HEK293 (cell line): Measurements from ENCODE around the gene TMUB1.

Source experiments
- CTCF ChIA-PET: fragments of 350-600 bp; formaldehyde crosslinking; extraction: SDS; loops from one replicate; lab custom pipeline; 2021; ENCODE audit warnings: antibody characterized with exemption; lab: Yijun Ruan, JAX
- POLR2A ChIA-PET: fragments of 300-600 bp; formaldehyde crosslinking; extraction: SDS; loops from one replicate; lab custom pipeline; 2020; ENCODE audit warnings: antibody characterized with exemption, inconsistent platforms; lab: Yijun Ruan, JAX
- H3K27ac ChIP-seq: fragments of 200-500 bp; sonication (Bioruptor generic); 2 replicates; pipeline ENCODE4 v1.5.1; 2014; ENCODE audit warnings: low read depth, low read length, control low read depth, inconsistent platforms; ENCODE audit errors: extremely low read depth
- H3K36me3 ChIP-seq, 2 experiments: fragments of 200-500 bp in 1 of 2; sonication (Bioruptor generic) in 1 of 2; 1 replicate in 1 of 2; 2 replicates in 1 of 2; pipeline ENCODE4 v1.5.1; 2014 to 2017; ENCODE audit warnings: inconsistent platforms in 2 of 2, low read length in 2 of 2; ENCODE audit not compliant: control insufficient read depth in 2 of 2, insufficient read depth in 1 of 2
- H3K4me1 ChIP-seq: fragments of 200-500 bp; sonication (Bioruptor generic); 2 replicates; pipeline ENCODE4 v1.5.1; 2014; ENCODE audit warnings: mild to moderate bottlenecking, low read length, inconsistent platforms; ENCODE audit not compliant: control insufficient read depth, insufficient read depth
- H3K4me3 ChIP-seq: 2 replicates; pipeline ENCODE4 v1.5.1; 2011; ENCODE audit warnings: low read depth, mild to moderate bottlenecking, control low read depth, low read length, moderate library complexity
- H3K9me3 ChIP-seq: fragments of 200-500 bp; sonication (Bioruptor generic); 2 replicates; pipeline ENCODE4 v1.5.1; 2014; ENCODE audit warnings: low read depth, low read length, inconsistent platforms; ENCODE audit not compliant: control insufficient read depth, insufficient read depth
- BCL11A ChIP-seq: fragments of 450-650 bp; formaldehyde crosslinking; IDR thresholded peaks from 2 replicates; pipeline ENCODE4 v1.5.1; 2016; ENCODE audit warnings: low read depth, missing biosample characterization, missing genetic modification characterization
- GLI4 ChIP-seq: fragments of 450-650 bp; formaldehyde crosslinking; IDR thresholded peaks from 2 replicates; pipeline ENCODE4 v1.5.1; 2016; ENCODE audit warnings: missing biosample characterization, missing genetic modification characterization
- GLIS2 ChIP-seq: fragments of 450-650 bp; formaldehyde crosslinking; IDR thresholded peaks from 2 replicates; pipeline ENCODE4 v1.5.1; 2016; ENCODE audit warnings: missing biosample characterization, missing genetic modification characterization
- PRDM6 ChIP-seq: fragments of 450-650 bp; formaldehyde crosslinking; IDR thresholded peaks from 2 replicates; pipeline ENCODE4 v1.5.1; 2017; ENCODE audit warnings: missing biosample characterization, missing genetic modification characterization
- SCRT2 ChIP-seq: fragments of 450-650 bp; formaldehyde crosslinking; IDR thresholded peaks from 2 replicates; pipeline ENCODE4 v1.5.1; 2016; ENCODE audit warnings: missing biosample characterization, missing genetic modification characterization
- ZBTB11 ChIP-seq: fragments of 450-650 bp; formaldehyde crosslinking; conservative IDR thresholded peaks from 2 replicates; pipeline ENCODE4 v1.5.1; 2016; ENCODE audit warnings: low read depth, missing biosample characterization, missing genetic modification characterization
- ZBTB48 ChIP-seq: fragments of 450-650 bp; formaldehyde crosslinking; IDR thresholded peaks from 2 replicates; pipeline ENCODE4 v1.5.1; 2016; ENCODE audit warnings: missing biosample characterization, missing genetic modification characterization
- ZBTB7A ChIP-seq: fragments of 450-650 bp; formaldehyde crosslinking; IDR thresholded peaks from 2 replicates; pipeline ENCODE4 v1.5.1; 2016; ENCODE audit warnings: low read depth, missing biosample characterization, missing genetic modification characterization
- ZEB2 ChIP-seq: fragments of 450-650 bp; formaldehyde crosslinking; IDR thresholded peaks from 2 replicates; pipeline ENCODE4 v1.5.1; 2016; ENCODE audit warnings: missing biosample characterization, missing genetic modification characterization
- ZIC2 ChIP-seq: fragments of 450-650 bp; formaldehyde crosslinking; IDR thresholded peaks from 2 replicates; pipeline ENCODE4 v1.5.1; 2016; ENCODE audit warnings: missing biosample characterization, missing genetic modification characterization
- ZNF350 ChIP-seq: fragments of 450-650 bp; formaldehyde crosslinking; IDR thresholded peaks from 2 replicates; pipeline ENCODE4 v1.5.0; 2017; ENCODE audit warnings: missing biosample characterization, mild to moderate bottlenecking, missing genetic modification characterization
- ZNF37A ChIP-seq: fragments of 450-650 bp; IDR thresholded peaks from 2 replicates; pipeline ENCODE4 v1.5.1; 2018; ENCODE audit warnings: missing biosample characterization, missing genetic modification characterization
- ZNF391 ChIP-seq: fragments of 450-650 bp; formaldehyde crosslinking; IDR thresholded peaks from 2 replicates; pipeline ENCODE4 v1.5.1; 2016; ENCODE audit warnings: low read depth, missing biosample characterization, missing genetic modification characterization, borderline replicate concordance
- ZNF404 ChIP-seq: fragments of 450-650 bp; formaldehyde crosslinking; IDR thresholded peaks from 2 replicates; pipeline ENCODE4 v1.5.1; 2017; ENCODE audit warnings: missing biosample characterization, missing genetic modification characterization
- ZNF621 ChIP-seq: fragments of 450-650 bp; formaldehyde crosslinking; IDR thresholded peaks from 2 replicates; pipeline ENCODE4 v1.5.1; 2017; ENCODE audit warnings: missing biosample characterization, missing genetic modification characterization
- ZNF777 ChIP-seq: fragments of 450-650 bp; formaldehyde crosslinking; IDR thresholded peaks from 2 replicates; pipeline ENCODE4 v1.5.1; 2017; ENCODE audit warnings: missing biosample characterization, missing genetic modification characterization, borderline replicate concordance
- TF ChIP-seq, protein P1 (sequence below): fragments of 450-650 bp; formaldehyde crosslinking; IDR thresholded peaks from 2 replicates; pipeline ENCODE4 v1.5.1; 2016; ENCODE audit warnings: missing biosample characterization, missing genetic modification characterization, borderline replicate concordance
- TF ChIP-seq, protein P2 (sequence below): fragments of 450-650 bp; formaldehyde crosslinking; IDR thresholded peaks from 2 replicates; pipeline ENCODE4 v1.5.1; 2016; ENCODE audit warnings: missing biosample characterization, missing genetic modification characterization

The TMUB1 gene

GRCh38 chr7:151082141-151083070, 887 bp downstream of the TMUB1 start (continued):
- TF ChIP-seq PRDM6 (tag by site-specific recombination): no peak
- TF ChIP-seq ZNF404 (tag by site-specific recombination): no peak
- no peak for TF ChIP-seq ZNF37A (tag by site-specific recombination)
- TF ChIP-seq, protein P1, sequence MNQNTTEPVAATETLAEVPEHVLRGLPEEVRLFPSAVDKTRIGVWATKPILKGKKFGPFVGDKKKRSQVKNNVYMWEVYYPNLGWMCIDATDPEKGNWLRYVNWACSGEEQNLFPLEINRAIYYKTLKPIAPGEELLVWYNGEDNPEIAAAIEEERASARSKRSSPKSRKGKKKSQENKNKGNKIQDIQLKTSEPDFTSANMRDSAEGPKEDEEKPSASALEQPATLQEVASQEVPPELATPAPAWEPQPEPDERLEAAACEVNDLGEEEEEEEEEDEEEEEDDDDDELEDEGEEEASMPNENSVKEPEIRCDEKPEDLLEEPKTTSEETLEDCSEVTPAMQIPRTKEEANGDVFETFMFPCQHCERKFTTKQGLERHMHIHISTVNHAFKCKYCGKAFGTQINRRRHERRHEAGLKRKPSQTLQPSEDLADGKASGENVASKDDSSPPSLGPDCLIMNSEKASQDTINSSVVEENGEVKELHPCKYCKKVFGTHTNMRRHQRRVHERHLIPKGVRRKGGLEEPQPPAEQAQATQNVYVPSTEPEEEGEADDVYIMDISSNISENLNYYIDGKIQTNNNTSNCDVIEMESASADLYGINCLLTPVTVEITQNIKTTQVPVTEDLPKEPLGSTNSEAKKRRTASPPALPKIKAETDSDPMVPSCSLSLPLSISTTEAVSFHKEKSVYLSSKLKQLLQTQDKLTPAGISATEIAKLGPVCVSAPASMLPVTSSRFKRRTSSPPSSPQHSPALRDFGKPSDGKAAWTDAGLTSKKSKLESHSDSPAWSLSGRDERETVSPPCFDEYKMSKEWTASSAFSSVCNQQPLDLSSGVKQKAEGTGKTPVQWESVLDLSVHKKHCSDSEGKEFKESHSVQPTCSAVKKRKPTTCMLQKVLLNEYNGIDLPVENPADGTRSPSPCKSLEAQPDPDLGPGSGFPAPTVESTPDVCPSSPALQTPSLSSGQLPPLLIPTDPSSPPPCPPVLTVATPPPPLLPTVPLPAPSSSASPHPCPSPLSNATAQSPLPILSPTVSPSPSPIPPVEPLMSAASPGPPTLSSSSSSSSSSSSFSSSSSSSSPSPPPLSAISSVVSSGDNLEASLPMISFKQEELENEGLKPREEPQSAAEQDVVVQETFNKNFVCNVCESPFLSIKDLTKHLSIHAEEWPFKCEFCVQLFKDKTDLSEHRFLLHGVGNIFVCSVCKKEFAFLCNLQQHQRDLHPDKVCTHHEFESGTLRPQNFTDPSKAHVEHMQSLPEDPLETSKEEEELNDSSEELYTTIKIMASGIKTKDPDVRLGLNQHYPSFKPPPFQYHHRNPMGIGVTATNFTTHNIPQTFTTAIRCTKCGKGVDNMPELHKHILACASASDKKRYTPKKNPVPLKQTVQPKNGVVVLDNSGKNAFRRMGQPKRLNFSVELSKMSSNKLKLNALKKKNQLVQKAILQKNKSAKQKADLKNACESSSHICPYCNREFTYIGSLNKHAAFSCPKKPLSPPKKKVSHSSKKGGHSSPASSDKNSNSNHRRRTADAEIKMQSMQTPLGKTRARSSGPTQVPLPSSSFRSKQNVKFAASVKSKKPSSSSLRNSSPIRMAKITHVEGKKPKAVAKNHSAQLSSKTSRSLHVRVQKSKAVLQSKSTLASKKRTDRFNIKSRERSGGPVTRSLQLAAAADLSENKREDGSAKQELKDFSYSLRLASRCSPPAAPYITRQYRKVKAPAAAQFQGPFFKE (tag by site-specific recombination): no peak
- TF ChIP-seq ZNF621 (tag by site-specific recombination): no peak
- TF ChIP-seq, all 188 proteins: peak for 17

DNA sequence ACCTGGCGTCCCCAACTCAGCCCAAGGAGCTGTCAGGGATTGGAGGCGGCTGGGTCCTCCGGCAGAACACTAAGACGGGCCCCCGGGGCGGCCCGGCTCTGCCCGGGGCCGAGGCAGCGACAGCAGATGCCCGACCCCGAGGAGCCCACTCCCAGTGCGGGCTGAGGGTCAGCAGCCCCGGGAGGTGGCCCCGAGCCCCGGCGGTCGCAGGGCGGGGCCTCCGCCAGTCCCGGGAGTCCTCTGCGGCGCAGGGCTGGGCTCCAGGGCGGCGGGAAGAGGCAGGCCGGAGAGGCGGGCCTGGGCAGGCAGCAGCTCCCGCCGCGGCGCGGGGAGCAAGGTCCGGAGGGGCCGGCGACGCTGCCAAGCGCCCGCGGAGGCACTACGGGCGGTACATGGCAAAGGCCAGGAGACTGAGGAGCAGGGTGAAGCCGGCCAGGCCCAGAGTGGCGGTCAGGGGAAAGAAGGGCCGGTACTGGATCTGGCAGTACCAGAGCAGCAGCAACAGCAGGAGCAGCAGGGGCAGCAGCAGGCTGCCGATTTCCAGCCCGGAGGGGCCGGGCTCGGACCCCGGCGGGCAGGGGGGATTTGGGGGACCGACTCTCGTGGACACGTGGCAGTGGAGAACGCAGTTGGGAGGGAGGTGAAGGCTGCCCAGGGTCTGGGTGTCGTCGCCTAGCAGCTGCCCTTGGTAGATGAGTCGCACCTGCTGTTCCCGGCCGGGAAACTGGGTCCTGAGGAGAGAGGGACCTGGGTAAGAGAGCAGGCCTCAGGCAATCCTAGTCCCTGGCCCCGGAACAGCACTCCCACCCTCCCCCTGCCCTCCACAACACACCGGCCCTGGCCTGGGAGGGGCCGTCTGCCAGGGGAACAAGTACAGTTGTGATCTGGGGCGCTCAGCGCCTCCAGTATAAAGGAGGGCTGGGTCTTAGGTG, 1.9 kb downstream of the TMUB1 start:
- peak overlapping the region; percentile 89 for H3K4me3 ChIP-seq
- ChIA-PET POLR2A (interaction anchor here (1.0 to 2.0 kb wide), 11 partner anchors 14 to 63 kb away, joined by 3 to 17 read pairs (median 6); partner anchors contain the start of genes ABCB8 and CDK5), CTCF (interaction anchor here (0.6 to 1.6 kb wide), 4 partner anchors 7 to 37 kb away, joined by 3 to 8 read pairs (median 4); no protein-coding TSS in a partner anchor)
- peaks cover 7% of the 10 kb centered on the region; the same call in 1 of the 2 replicates for H3K4me1 ChIP-seq
- H3K36me3 ChIP-seq: peaks cover 0 to 31% of the 10 kb centered on the region in 2 experiments; a peak in 1 of 3 replicates
- H3K9me3 ChIP-seq: no peaks in the 10 kb centered on the region
- H3K27ac ChIP-seq: peak overlapping the region; percentile 75
- TF ChIP-seq ZEB2 (tag by site-specific recombination): 0 out of 2 replicates have a peak, but pooled peaks have one; percentile 31
- peak; percentile 88 for TF ChIP-seq GLIS2 (tag by site-specific recombination)
- peak; percentile 17; the same call in 1 of the 2 replicates for TF ChIP-seq BCL11A (tag by site-specific recombination)
- TF ChIP-seq ZBTB11 (tag by site-specific recombination): peak; percentile 69; the same call in 1 of the 2 replicates
- peak; percentile 66 for TF ChIP-seq ZNF391 (tag by site-specific recombination)
- no peak for TF ChIP-seq ZNF350
- peak; percentile 47; the same call in 1 of the 2 replicates for TF ChIP-seq ZBTB7A
- TF ChIP-seq SCRT2 (tag by site-specific recombination): peak; percentile 28; the same call in 1 of the 2 replicates
- peak; percentile 61; the same call in 1 of the 2 replicates for TF ChIP-seq ZBTB48 (tag by site-specific recombination)
- TF ChIP-seq ZIC2 (tag by site-specific recombination): peak; percentile 63
- TF ChIP-seq, protein P2, sequence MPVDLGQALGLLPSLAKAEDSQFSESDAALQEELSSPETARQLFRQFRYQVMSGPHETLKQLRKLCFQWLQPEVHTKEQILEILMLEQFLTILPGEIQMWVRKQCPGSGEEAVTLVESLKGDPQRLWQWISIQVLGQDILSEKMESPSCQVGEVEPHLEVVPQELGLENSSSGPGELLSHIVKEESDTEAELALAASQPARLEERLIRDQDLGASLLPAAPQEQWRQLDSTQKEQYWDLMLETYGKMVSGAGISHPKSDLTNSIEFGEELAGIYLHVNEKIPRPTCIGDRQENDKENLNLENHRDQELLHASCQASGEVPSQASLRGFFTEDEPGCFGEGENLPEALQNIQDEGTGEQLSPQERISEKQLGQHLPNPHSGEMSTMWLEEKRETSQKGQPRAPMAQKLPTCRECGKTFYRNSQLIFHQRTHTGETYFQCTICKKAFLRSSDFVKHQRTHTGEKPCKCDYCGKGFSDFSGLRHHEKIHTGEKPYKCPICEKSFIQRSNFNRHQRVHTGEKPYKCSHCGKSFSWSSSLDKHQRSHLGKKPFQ (tag by site-specific recombination): no peak
- TF ChIP-seq GLI4: peak; percentile 49; the same call in 1 of the 2 replicates
- no peak for TF ChIP-seq ZNF777 (tag by site-specific recombination)
